Fibroblast of skin of back (primary cell): Measurements from ENCODE around the gene ERVH48-1.
"Not testable (repeated sequence)": the region's sequence is repeated elsewhere in the genome, so short reads cannot be mapped to it uniquely, and the experiment has no call there.

Source experiments
- DNase-seq: peaks from one replicate; pipeline ENCODE4 v3.0.0-alpha.2; 2013

Gene ERVH48-1

GRCh38 chr21:42903817-42904216, 21.6 kb downstream of the ERVH48-1 start:
- no peak for DNase-seq

GRCh38 chr21:42900446-42900845, 25.0 kb downstream of the ERVH48-1 start:
- DNase-seq, result no peak

GRCh38 chr21:42892931-42893755, 32.3 kb downstream of the ERVH48-1 start, which contains the start of gene NDUFV3:
Gene NDUFV3 (plus strand): TSS chr21:42893309. CDS start chr21:42893334, 25 bp downstream.
- peak; percentile 97 for DNase-seq

- DNase-seq, result no peak
Measured at GRCh38 chr21:42892582-42892930, 32.9 kb downstream of the ERVH48-1 start.

GRCh38 chr21:42887326-42887725, 38.1 kb downstream of the ERVH48-1 start:
- no peak for DNase-seq

GRCh38 chr21:42883921-42884320, 41.5 kb downstream of the ERVH48-1 start:
- no peak for DNase-seq

- DNase-seq, result no peak
Measured at GRCh38 chr21:42880352-42880751, 45.1 kb downstream of the ERVH48-1 start.

- peak; percentile 96 for DNase-seq
Measured at GRCh38 chr21:42878993-42879787, 46.2 kb downstream of the ERVH48-1 start, which contains the start of gene WDR4. Gene WDR4 (minus strand): TSS chr21:42879539. CDS start chr21:42879495, 44 bp downstream.

- no peak for DNase-seq
Measured at GRCh38 chr21:42878678-42878992, 46.8 kb downstream of the ERVH48-1 start.

GRCh38 chr21:42875811-42876210, 49.6 kb downstream of the ERVH48-1 start:
- DNase-seq, result not testable (repeated sequence)

- no peak for DNase-seq
Measured at GRCh38 chr21:42873096-42873495, 52.3 kb downstream of the ERVH48-1 start.

- DNase-seq, result no peak
Measured at GRCh38 chr21:42868196-42868595, 57.2 kb downstream of the ERVH48-1 start.
